Stimulated activated effector memory CD8-positive, alpha-beta T cell treated with anti-CD3 and anti-CD28 coated beads, Interleukin-12 subunit alpha, Interleukin-12 subunit beta, amount 100 ng/mL, for 72 hours (primary cell): ENCODE measurements around the gene NPAT.

Source experiments
- ATAC-seq: fragments of 150-1000 bp; cut with Tn5 transposase; 2 replicates; pipeline ENCODE4 v1.10.0; 2021
- DNase-seq, 2 donors: peaks; one replicate each; pipeline ENCODE4 v3.0.0; 2021 to 2022; ENCODE audit warnings: low spot score in 2 of 2
- H3K27ac Mint-ChIP-seq: one replicate; pipeline ENCODE4 v1.8.0; 2022; ENCODE audit warnings: mild to moderate bottlenecking, mixed read lengths
- H3K36me3 Mint-ChIP-seq: one replicate; pipeline ENCODE4 v1.8.0; 2022; ENCODE audit warnings: mild to moderate bottlenecking, mixed read lengths
- H3K4me1 Mint-ChIP-seq: one replicate; pipeline ENCODE4 v1.8.0; 2022; ENCODE audit warnings: mixed read lengths
- H3K4me3 Mint-ChIP-seq: one replicate; pipeline ENCODE4 v1.8.0; 2022; ENCODE audit warnings: mild to moderate bottlenecking, mixed read lengths
- H3K9me3 Mint-ChIP-seq: one replicate; pipeline ENCODE4 v1.8.0; 2022; ENCODE audit warnings: mixed read lengths

The NPAT gene

DNA sequence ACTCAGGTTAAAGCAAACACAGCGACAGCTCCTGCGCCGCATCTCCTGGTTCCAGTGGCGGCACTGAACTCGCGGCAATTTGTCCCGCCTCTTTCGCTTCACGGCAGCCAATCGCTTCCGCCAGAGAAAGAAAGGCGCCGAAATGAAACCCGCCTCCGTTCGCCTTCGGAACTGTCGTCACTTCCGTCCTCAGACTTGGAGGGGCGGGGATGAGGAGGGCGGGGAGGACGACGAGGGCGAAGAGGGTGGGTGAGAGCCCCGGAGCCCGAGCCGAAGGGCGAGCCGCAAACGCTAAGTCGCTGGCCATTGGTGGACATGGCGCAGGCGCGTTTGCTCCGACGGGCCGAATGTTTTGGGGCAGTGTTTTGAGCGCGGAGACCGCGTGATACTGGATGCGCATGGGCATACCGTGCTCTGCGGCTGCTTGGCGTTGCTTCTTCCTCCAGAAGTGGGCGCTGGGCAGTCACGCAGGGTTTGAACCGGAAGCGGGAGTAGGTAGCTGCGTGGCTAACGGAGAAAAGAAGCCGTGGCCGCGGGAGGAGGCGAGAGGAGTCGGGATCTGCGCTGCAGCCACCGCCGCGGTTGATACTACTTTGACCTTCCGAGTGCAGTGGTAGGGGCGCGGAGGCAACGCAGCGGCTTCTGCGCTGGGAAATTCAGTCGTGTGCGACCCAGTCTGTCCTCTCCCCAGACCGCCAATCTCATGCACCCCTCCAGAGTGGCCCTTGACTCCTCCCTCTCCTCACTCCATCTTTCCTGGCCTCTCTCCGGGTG lies at the start of gene NPAT, which contains the start of gene ATM:
NPAT (minus strand) TSS at position 65 of the 774 bp plus-strand sequence. CDS start 102 bp downstream, outside the sequence.
ATM (plus strand) TSS at position 494 of the 774 bp plus-strand sequence. CDS start 4,558 bp downstream, outside the sequence.
- no peaks in the 10 kb centered on the region for H3K9me3 Mint-ChIP-seq
- peaks cover 43% of the 10 kb centered on the region for H3K36me3 Mint-ChIP-seq
- H3K4me3 Mint-ChIP-seq = no peak within 1 kb of the TSS
- H3K4me1 Mint-ChIP-seq = peaks cover 53% of the 10 kb centered on the region
- ATAC-seq (peak; percentile 87), DNase-seq (peak; percentile 90 to 98)
- H3K27ac Mint-ChIP-seq = no peak within 1 kb of the TSS

DNA sequence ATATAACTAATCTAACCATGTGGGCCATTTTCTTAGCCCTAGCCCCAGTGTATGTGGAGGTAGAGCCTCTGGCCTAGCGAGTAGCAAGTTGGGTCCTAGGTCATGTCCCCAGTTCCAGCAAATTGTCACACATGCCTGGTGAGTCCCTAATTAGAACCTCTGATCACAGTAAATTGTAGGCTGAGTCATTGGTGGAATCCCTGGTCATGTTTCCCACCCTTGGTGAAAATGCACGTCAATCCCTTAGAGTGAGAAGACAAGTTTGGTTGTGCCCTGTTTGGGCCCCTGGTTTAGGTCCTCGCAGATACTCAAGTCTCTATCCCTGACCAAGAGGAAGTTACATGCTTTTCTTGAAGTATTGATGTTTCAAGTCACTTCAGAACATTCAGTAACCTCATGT lies 47.1 kb upstream of the NPAT start:
- no peak for DNase-seq
- Mint-ChIP-seq H3K4me3 (no peak overlapping the region), H3K27ac (peak overlapping the region; percentile 67), H3K9me3 (peaks cover 4% of the 10 kb centered on the region), H3K4me1 (peaks cover 25% of the 10 kb centered on the region), H3K36me3 (peaks cover 68% of the 10 kb centered on the region)
- peak; percentile 69 for ATAC-seq

DNA sequence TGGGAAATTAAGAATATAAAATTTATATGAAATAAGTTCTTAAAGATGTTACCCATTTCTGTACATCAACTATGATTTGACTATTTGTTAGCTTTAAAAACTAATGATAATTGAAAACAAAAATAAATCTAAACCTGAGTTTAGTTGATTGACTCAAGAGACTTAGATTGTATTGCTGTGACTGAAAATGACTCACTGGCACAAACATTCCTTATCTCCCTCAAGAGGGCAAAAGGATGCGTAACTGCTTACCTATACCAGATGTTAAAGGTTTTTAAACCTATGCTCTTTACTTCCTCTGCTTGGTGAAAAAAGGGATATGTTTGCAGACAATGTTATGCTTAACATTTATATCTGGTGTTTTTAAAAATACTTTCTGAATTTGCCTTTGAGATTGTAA lies 30.7 kb upstream of the NPAT start:
- peaks cover 16% of the 10 kb centered on the region for H3K4me1 Mint-ChIP-seq
- no peak overlapping the region for H3K4me3 Mint-ChIP-seq
- H3K36me3 Mint-ChIP-seq = peaks cover 79% of the 10 kb centered on the region
- H3K9me3 Mint-ChIP-seq = no peaks in the 10 kb centered on the region
- no peak for DNase-seq
- no peak overlapping the region for H3K27ac Mint-ChIP-seq
- ATAC-seq = no peak

DNA sequence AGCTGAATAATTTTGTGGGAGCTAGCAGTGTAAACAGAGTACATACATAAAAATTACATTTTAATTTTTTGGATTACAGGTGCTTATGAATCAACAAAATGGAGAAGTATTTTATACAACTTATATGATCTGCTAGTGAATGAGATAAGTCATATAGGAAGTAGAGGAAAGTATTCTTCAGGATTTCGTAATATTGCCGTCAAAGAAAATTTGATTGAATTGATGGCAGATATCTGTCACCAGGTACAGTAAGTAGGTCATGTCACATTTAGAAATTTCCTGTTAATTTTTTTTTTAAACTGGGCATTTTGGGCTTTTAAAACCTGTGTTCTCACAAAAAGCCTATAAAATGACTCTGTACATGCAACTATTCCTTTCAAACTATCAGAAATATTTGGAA lies 24.4 kb upstream of the NPAT start:
- Mint-ChIP-seq H3K4me1 (peaks cover 39% of the 10 kb centered on the region), H3K9me3 (no peaks in the 10 kb centered on the region), H3K36me3 (peaks cover 59% of the 10 kb centered on the region), H3K27ac (no peak overlapping the region), H3K4me3 (no peak overlapping the region)
- no peak for ATAC-seq
- no peak for DNase-seq

DNA sequence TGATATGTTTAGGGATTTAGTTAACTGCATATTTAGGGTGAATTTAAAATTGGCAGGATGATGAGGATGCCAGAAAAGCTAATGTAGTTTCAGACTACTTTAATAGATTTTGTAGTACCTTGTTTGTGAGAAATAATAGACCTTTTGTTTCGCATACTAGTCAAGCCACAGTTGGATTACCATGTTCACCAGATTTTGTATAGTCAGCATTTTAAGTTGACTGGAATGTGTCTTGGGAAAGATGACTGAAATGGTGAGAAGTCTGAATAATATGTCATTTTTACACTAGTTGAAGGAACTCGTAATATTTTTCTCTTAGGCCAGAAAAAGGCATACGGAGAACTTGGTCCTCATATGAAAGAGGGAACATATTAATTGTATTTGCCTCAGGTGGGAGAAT lies 23.9 kb upstream of the NPAT start:
- H3K36me3 Mint-ChIP-seq = peaks cover 59% of the 10 kb centered on the region
- H3K4me3 Mint-ChIP-seq = no peak overlapping the region
- peaks cover 42% of the 10 kb centered on the region for H3K4me1 Mint-ChIP-seq
- no peak for ATAC-seq
- H3K27ac Mint-ChIP-seq = peak overlapping the region; percentile 23
- no peaks in the 10 kb centered on the region for H3K9me3 Mint-ChIP-seq
- no peak for DNase-seq

DNA sequence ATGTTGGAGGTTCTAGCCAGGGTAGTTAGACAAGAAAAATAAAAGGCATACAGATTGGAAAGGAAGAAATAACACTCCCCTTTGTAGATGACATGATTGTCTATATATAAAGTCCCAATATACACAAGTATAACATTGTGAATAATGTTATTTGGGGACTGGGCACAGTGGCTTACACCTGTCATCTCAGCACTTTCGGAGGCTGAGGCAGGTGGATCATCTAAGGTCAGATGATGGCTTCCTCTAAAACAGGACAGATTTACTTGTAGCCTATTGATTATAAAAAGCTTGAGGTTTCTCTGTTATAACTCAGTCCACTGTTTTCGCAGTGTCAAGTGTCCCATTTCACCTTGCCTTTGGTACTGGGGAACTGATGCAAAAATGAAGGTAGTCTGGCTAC lies 20.0 kb upstream of the NPAT start:
- H3K4me3 Mint-ChIP-seq = peak overlapping the region; percentile 59
- H3K4me1 Mint-ChIP-seq = peaks cover 69% of the 10 kb centered on the region
- ATAC-seq (peak; percentile 19), DNase-seq (no peak)
- H3K9me3 Mint-ChIP-seq = no peaks in the 10 kb centered on the region
- peaks cover 42% of the 10 kb centered on the region for H3K36me3 Mint-ChIP-seq
- H3K27ac Mint-ChIP-seq = peak overlapping the region; percentile 90

DNA sequence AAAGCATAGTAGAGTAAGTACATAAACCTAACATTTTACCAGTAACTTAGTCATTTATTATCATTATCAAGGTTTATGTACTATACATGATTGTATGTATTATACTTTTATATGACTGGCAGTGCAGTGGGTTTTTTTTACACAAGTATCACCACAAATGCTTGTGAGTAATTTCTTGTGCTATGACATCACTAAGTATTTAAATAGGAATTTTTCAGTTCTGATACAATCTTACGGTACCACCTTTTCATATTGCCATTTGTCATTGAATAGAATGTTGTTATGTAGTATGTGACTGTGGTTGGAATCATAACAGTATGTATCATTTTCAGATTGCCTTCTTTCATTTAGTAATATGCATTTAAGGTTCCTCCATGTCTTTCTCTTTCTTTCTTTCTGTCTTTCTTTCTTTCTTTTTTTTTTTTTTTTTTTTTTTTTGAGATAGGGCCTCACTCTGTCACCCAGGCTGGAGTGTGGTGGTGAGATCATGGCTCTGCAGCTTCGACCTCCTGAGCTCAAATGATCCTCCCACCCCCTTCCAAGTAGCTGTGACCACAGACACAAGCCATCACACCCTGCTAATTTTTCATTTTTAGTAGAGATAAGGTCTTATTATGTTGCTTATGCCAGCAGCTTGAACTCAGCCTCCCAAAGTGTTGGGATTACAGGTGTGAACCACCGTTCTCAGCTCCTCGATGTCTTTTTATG lies 19.0 kb upstream of the NPAT start:
- peak overlapping the region; percentile 59 for H3K4me3 Mint-ChIP-seq
- peaks cover 36% of the 10 kb centered on the region for H3K36me3 Mint-ChIP-seq
- DNase-seq = peak in 1 of 2 donors; percentile 69
- peak overlapping the region; percentile 90 for H3K27ac Mint-ChIP-seq
- peak; percentile 86 for ATAC-seq
- H3K9me3 Mint-ChIP-seq = no peaks in the 10 kb centered on the region
- H3K4me1 Mint-ChIP-seq = peaks cover 71% of the 10 kb centered on the region

DNA sequence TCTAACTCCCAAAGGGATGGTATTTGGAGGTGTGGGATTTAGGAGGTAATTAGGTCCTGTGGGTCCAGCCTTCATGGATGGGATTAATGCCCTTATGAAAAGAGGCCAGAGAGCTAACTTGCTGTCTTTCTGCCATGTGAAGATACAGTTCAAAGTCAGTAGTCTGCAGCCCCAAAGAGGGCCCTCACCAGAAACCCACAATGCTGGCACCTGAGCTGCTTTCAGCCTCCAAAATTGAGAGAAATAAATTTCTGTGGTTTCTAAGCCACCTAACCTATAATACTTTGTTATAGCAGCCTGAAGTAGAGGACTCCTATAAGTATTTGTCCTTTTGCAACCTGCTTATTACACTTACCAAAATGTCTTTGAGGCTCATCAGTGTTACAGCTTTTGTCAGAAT lies 16.6 kb upstream of the NPAT start:
- DNase-seq = no peak
- H3K4me1 Mint-ChIP-seq = peaks cover 66% of the 10 kb centered on the region
- ATAC-seq = no peak
- no peaks in the 10 kb centered on the region for H3K9me3 Mint-ChIP-seq
- peaks cover 27% of the 10 kb centered on the region for H3K36me3 Mint-ChIP-seq
- peak overlapping the region; percentile 13 for H3K4me3 Mint-ChIP-seq
- peak overlapping the region; percentile 41 for H3K27ac Mint-ChIP-seq

DNA sequence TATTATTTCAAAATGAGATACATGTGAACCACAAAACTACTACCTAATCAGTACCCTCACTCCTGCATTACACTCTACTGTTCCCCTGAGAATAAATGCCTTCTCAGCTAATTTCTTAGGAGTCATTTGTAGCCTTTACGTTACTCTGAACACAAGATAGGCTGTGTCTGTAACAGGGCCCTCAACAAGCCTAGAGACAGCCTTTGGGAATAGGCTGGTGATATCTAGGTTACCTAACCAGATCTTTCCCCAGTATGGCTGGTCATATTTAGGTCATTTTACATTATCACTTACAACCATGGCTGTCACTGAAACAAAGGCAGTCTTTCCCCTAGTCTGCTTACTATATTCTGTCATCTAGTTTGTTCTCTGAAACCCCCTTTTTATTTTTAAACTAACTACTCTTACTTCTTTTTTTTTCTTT lies 14.6 kb upstream of the NPAT start:
- ATAC-seq = peak; percentile 29
- H3K9me3 Mint-ChIP-seq = no peaks in the 10 kb centered on the region
- DNase-seq = no peak
- H3K27ac Mint-ChIP-seq = peak overlapping the region; percentile 84
- peak overlapping the region; percentile 54 for H3K4me3 Mint-ChIP-seq
- H3K36me3 Mint-ChIP-seq = peaks cover 42% of the 10 kb centered on the region
- H3K4me1 Mint-ChIP-seq = peaks cover 67% of the 10 kb centered on the region

DNA sequence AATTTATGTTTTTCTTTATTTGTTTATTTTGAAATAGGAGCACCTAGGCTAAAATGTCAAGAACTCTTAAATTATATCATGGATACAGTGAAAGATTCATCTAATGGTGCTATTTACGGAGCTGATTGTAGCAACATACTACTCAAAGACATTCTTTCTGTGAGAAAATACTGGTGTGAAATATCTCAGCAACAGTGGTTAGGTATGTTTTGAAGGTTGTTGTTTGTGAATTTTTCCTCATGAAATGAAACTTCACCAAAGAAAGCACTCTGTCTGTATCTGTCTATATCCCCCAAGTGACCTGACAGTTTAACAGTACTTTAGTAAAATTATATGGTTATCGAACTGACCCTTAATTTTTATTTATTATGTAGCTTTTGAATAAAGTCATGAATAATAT lies 13.2 kb upstream of the NPAT start:
- Mint-ChIP-seq H3K36me3 (peaks cover 43% of the 10 kb centered on the region), H3K9me3 (no peaks in the 10 kb centered on the region), H3K4me3 (peak overlapping the region; percentile 54), H3K4me1 (peaks cover 59% of the 10 kb centered on the region), H3K27ac (peak overlapping the region; percentile 84)
- DNase-seq = no peak
- ATAC-seq = no peak

DNA sequence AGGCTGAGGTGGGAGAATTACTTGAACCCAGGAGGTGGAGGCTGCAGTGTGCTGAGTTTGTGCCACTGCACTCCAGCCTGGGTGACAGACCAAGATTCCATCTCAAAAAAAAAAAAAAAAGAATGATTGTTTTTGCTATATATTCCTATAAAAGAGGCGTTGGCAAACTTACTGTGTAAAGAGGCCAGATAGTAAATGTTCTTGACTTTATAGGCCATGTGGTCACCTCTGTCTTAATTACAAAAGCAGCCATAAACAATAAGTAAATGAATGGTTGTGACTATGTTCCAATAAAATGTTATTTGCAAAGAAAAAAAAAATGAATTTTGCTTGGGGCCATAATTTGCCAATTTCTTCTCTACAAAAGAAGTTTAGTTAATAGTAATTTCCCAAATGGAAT lies 12.8 kb upstream of the NPAT start:
- Mint-ChIP-seq H3K36me3 (peaks cover 48% of the 10 kb centered on the region), H3K27ac (no peak overlapping the region), H3K4me1 (peaks cover 57% of the 10 kb centered on the region), H3K4me3 (no peak overlapping the region), H3K9me3 (no peaks in the 10 kb centered on the region)
- ATAC-seq (no peak), DNase-seq (no peak)

DNA sequence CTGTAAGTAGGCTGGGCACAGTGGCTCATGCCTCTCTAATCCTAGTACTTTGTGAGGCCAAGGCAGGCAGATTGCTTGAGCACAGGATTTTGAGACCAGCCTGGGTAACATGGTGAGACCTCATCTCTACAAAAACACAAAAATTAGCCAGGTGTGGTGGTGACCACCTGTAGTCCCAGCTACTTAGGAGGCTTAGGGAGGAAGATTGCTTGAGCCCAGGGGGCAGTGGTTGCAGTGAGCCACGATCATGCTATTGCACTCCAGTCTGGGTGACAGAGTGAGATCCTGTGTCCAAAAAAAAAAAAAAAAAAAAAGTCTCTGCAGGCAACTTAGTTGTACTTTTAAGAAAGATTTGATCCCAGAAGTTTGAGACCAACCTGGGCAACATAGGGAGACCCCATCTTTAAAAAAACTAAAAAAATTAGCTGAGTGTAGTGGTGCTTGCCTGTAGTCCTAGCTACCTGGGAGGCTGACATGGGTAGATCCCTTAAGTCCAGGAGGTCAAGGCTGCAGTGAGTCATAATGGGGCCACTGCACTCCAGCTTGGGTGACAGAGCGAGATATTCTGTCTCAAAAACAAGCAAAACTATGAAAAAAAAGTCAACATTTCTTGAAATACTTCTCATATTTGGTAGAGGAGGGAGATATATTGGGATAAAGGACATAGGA lies 11.0 kb upstream of the NPAT start:
- Mint-ChIP-seq H3K4me3 (no peak overlapping the region), H3K27ac (no peak overlapping the region), H3K36me3 (peaks cover 66% of the 10 kb centered on the region), H3K9me3 (no peaks in the 10 kb centered on the region), H3K4me1 (peaks cover 53% of the 10 kb centered on the region)
- DNase-seq (no peak), ATAC-seq (no peak)

DNA sequence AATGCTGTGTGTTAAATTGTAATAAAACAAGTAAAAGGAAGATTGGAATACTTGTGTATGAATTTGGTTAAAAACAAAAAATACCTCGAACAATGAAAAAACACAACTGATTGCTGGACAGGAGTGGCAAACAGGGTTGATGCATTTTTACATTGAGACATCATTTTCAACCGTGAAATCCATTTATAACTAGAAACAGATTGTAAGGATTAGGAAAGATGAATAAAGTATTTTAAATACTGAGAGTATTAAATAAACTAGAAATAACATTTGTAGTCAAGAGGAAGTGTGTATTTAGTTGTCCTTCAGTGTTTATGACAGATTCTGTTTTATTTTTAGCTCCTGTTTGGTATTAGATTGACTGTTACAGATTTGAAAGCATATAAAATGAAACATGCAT lies 5.8 kb upstream of the NPAT start:
- H3K4me3 Mint-ChIP-seq = no peak overlapping the region
- DNase-seq (no peak), ATAC-seq (no peak)
- H3K27ac Mint-ChIP-seq = peak overlapping the region; percentile 85
- no peaks in the 10 kb centered on the region for H3K9me3 Mint-ChIP-seq
- peaks cover 66% of the 10 kb centered on the region for H3K36me3 Mint-ChIP-seq
- H3K4me1 Mint-ChIP-seq = peaks cover 52% of the 10 kb centered on the region

DNA sequence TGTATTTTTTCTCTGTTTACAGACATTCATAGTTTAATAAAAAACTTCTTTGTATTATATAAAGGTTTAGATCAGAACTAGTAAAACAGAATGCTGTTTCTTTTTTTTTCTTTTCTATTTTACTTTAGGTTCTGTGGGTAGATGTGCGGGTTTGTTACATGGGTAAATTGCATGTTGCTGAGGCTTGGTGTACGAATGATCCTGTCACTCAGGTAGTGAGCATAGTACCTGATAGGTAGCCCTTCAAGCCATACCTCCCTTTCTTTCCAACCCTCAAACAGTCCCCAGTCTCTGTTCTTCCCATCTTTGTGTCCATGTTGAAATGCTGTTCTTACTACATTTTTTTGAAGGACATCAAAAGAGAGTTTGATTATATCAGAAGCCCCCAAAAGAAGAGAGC lies 3.6 kb upstream of the NPAT start:
- no peaks in the 10 kb centered on the region for H3K9me3 Mint-ChIP-seq
- H3K27ac Mint-ChIP-seq = no peak overlapping the region
- no peak for ATAC-seq
- no peak for DNase-seq
- peaks cover 44% of the 10 kb centered on the region for H3K36me3 Mint-ChIP-seq
- peaks cover 42% of the 10 kb centered on the region for H3K4me1 Mint-ChIP-seq
- H3K4me3 Mint-ChIP-seq = no peak overlapping the region
